Panc1 (cell line): ENCODE data around the gene IFITM1. TPM values are rescaled to one million over a fixed set of nuclear protein-coding genes. Genes with fewer than 3 reads are reported as not detected.

ENCODE experiments used
- ATAC-seq: fragments of 200-7000 bp; cut with Tn5 transposase; 2 replicates; pipeline ENCODE4 v1.9.1; 2020; ENCODE audit warnings: mild to moderate bottlenecking, moderate library complexity
- BruUV-seq: library from RNA; stranded (reverse); fragments of 400-500 nt; replicated peaks from 2 replicates; lab custom pipeline; 2021; lab: Mats Ljungman, UMichigan
- CTCF ChIA-PET: fragments of 300-600 bp; sonication (Branson Sonifier 250); formaldehyde crosslinking; loops from one replicate; lab custom pipeline; 2022; ENCODE audit warnings: antibody characterized with exemption; lab: Charles Lee
- POLR2A ChIA-PET: fragments of 300-600 bp; sonication (Branson Sonifier 250); formaldehyde crosslinking; loops from one replicate; lab custom pipeline; 2022; ENCODE audit warnings: antibody characterized with exemption; lab: Charles Lee
- DNase-seq: peaks from one replicate; pipeline ENCODE4 v3.0.0-alpha.2; 2010; ENCODE audit warnings: low read depth, low spot score
- H3K27ac ChIP-seq: 2 replicates; pipeline ENCODE4 v1.5.1; 2011; ENCODE audit warnings: mild to moderate bottlenecking, low read length, inconsistent platforms
- H3K27me3 ChIP-seq: fragments of 200-500 bp; sonication (Bioruptor generic); 2 replicates; pipeline ENCODE4 v1.6.0; 2014; ENCODE audit warnings: low read length, inconsistent platforms; ENCODE audit not compliant: control insufficient read depth, insufficient read depth
- H3K36me3 ChIP-seq: fragments of 200-500 bp; sonication (Bioruptor generic); 2 replicates; pipeline ENCODE4 v1.5.1; 2014; ENCODE audit warnings: inconsistent platforms, mild to moderate bottlenecking, low read length, moderate library complexity; ENCODE audit not compliant: control insufficient read depth, insufficient read depth
- H3K4me1 ChIP-seq: 2 replicates; pipeline ENCODE4 v1.5.1; 2011; ENCODE audit warnings: inconsistent platforms, mild to moderate bottlenecking, low read length, moderate library complexity; ENCODE audit not compliant: control insufficient read depth, insufficient read depth
- H3K4me3 ChIP-seq, 2 experiments: 2 replicates each; pipeline ENCODE4 v1.5.1; 2011 to 2012; ENCODE audit warnings: low read depth in 2 of 2, low read length in 2 of 2, mild to moderate bottlenecking in 2 of 2, inconsistent platforms in 1 of 2, moderate library complexity in 1 of 2
- H3K9me3 ChIP-seq: fragments of 200-500 bp; sonication (Bioruptor generic); 2 replicates; pipeline ENCODE4 v1.5.1; 2014; ENCODE audit warnings: low read depth, mild to moderate bottlenecking, inconsistent platforms, low read length, moderate library complexity; ENCODE audit not compliant: control insufficient read depth, insufficient read depth
- POLR2AphosphoS5 ChIP-seq: IDR thresholded peaks from 2 replicates; pipeline ENCODE4 v1.6.1; 2012; ENCODE audit warnings: mild to moderate bottlenecking, low read depth, low read length, moderate library complexity
- SIN3A ChIP-seq: IDR thresholded peaks from 2 replicates; pipeline ENCODE4 v1.6.1; 2012; ENCODE audit warnings: low read depth, mild to moderate bottlenecking, low read length, moderate library complexity, borderline replicate concordance; ENCODE audit not compliant: insufficient read depth
- TCF7L2 ChIP-seq: IDR thresholded peaks from 2 replicates; pipeline ENCODE4 v1.6.1; 2011; ENCODE audit warnings: mild to moderate bottlenecking, low read depth, low read length, inconsistent platforms
- in situ Hi-C: cut with HindIII; loops from 2 replicates; pipeline ENCODE4 v1.10.0; 2016; ENCODE audit warnings: low sequenced_read_pairs, low pct_unique_long_range_greater_than_20kb
- intact Hi-C: fragments of 100-400 bp; cut with micrococcal nuclease; formaldehyde crosslinking; loops from one replicate; pipeline ENCODE4 v1.10.0; 2022; ENCODE audit not compliant: unreplicated experiment
- total RNA-seq: library from RNA; stranded (reverse); gene quantifications from one replicate; pipeline ENCODE4 v1.2.1, GENCODE V29; 2021; ENCODE audit not compliant: unreplicated experiment
- TF ChIP-seq, protein P1 (sequence below), 2 experiments: IDR thresholded peaks; 2 replicates each; pipeline ENCODE4 v1.6.1; 2011 to 2012; ENCODE audit warnings: low read depth in 2 of 2, control low read depth in 1 of 2, low read length in 1 of 2, mild to moderate bottlenecking in 1 of 2, moderate library complexity in 1 of 2; ENCODE audit not compliant: insufficient read depth in 1 of 2
- TF ChIP-seq, protein P2 (sequence below): fragments of 450-650 bp; IDR thresholded peaks from 2 replicates; pipeline ENCODE4 v1.5.1; 2017; ENCODE audit warnings: mild to moderate bottlenecking

The IFITM1 gene
- total RNA-seq, 1 experiment from 2014 or later: 66.3 TPM

DNA sequence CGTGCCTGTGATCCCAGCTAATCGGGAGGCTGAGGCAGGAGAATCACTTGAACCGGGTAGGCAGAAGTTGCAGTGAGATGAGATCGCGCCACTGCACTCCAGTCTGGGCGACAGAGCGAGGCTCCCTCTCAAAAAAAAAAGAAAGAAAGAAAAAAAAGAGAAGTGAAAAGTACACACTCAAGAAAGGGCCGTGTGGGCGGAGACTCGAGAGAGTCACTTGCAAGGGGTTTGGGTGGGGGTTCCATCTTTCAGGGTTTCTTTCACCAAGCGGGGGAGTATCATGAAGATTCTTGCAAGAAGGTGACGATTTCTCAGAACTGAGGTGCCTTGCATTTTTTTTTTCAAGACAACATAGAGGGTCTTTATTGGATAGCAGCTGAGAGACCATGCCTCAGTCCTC is 10.5 kb upstream of the IFITM1 start:
- no peak overlapping the region for H3K4me3 ChIP-seq
- peaks cover 48% of the 10 kb centered on the region for H3K4me1 ChIP-seq
- in situ Hi-C loops (no loop called here), intact Hi-C loops (no loop called here)
- no peaks in the 10 kb centered on the region for H3K36me3 ChIP-seq
- no peak overlapping the region for H3K27ac ChIP-seq
- POLR2A ChIA-PET: no interaction called here
- CTCF ChIA-PET: no interaction called here
- TF ChIP-seq, protein P1, sequence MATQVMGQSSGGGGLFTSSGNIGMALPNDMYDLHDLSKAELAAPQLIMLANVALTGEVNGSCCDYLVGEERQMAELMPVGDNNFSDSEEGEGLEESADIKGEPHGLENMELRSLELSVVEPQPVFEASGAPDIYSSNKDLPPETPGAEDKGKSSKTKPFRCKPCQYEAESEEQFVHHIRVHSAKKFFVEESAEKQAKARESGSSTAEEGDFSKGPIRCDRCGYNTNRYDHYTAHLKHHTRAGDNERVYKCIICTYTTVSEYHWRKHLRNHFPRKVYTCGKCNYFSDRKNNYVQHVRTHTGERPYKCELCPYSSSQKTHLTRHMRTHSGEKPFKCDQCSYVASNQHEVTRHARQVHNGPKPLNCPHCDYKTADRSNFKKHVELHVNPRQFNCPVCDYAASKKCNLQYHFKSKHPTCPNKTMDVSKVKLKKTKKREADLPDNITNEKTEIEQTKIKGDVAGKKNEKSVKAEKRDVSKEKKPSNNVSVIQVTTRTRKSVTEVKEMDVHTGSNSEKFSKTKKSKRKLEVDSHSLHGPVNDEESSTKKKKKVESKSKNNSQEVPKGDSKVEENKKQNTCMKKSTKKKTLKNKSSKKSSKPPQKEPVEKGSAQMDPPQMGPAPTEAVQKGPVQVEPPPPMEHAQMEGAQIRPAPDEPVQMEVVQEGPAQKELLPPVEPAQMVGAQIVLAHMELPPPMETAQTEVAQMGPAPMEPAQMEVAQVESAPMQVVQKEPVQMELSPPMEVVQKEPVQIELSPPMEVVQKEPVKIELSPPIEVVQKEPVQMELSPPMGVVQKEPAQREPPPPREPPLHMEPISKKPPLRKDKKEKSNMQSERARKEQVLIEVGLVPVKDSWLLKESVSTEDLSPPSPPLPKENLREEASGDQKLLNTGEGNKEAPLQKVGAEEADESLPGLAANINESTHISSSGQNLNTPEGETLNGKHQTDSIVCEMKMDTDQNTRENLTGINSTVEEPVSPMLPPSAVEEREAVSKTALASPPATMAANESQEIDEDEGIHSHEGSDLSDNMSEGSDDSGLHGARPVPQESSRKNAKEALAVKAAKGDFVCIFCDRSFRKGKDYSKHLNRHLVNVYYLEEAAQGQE (IDR thresholded peaks at IDR 0.05; ENCODE audit: insufficient read depth in 1 of 2, low read depth in 2 of 2, low read length in 1 of 2): no peak
- no peaks in the 10 kb centered on the region for H3K9me3 ChIP-seq
- H3K27me3 ChIP-seq: no peaks in the 10 kb centered on the region
- DNase-seq: no peak
- no TSS peak for BruUV-seq
- no peak for ATAC-seq

DNA sequence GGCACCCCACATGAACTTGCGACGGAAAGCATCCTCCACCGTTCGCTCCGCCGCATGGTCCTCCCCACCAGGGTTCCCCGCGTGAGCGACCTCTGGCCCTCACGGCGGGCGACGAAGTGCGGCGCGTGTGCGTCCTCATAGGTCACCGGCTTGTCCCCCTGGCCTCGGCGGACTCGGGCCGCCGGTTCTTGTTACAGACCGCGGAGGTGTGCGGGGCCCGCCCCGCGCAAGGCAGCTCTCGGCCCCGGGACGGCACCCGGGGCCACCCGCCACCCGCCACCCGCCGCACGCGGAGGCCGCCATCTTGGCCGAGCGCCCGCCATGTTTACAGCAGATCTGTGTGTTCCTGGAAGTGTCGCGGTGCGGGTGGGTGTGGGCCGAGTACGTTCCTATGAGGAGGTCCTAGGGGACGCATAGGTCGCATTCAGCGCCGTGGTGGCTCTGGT is 9.8 kb upstream of the IFITM1 start:
- Histone ChIP-seq H3K9me3 (no peaks in the 10 kb centered on the region), H3K4me1 (peaks cover 45% of the 10 kb centered on the region), H3K27me3 (no peaks in the 10 kb centered on the region), H3K27ac (no peak overlapping the region), H3K4me3 (no peak overlapping the region), H3K36me3 (no peaks in the 10 kb centered on the region)
- ChIA-PET POLR2A (interaction anchor here (0.7 kb wide), 1 partner anchor 67 kb away, joined by 17 read pairs; no protein-coding TSS in a partner anchor), CTCF (interaction anchor here (1.1 to 1.3 kb wide), 2 partner anchors 23 to 64 kb away, joined by 3 to 14 read pairs; no protein-coding TSS in a partner anchor)
- in situ Hi-C loops (no loop called here), intact Hi-C loops (no loop called here)
- TF ChIP-seq POLR2AphosphoS5 (no peak), SIN3A (no peak), TCF7L2 (no peak)
- TF ChIP-seq, protein P1 (IDR thresholded peaks at IDR 0.05; ENCODE audit: insufficient read depth in 1 of 2, low read depth in 2 of 2, low read length in 1 of 2): no peak
- TF ChIP-seq, protein P2, sequence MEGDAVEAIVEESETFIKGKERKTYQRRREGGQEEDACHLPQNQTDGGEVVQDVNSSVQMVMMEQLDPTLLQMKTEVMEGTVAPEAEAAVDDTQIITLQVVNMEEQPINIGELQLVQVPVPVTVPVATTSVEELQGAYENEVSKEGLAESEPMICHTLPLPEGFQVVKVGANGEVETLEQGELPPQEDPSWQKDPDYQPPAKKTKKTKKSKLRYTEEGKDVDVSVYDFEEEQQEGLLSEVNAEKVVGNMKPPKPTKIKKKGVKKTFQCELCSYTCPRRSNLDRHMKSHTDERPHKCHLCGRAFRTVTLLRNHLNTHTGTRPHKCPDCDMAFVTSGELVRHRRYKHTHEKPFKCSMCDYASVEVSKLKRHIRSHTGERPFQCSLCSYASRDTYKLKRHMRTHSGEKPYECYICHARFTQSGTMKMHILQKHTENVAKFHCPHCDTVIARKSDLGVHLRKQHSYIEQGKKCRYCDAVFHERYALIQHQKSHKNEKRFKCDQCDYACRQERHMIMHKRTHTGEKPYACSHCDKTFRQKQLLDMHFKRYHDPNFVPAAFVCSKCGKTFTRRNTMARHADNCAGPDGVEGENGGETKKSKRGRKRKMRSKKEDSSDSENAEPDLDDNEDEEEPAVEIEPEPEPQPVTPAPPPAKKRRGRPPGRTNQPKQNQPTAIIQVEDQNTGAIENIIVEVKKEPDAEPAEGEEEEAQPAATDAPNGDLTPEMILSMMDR: no peak
- no TSS peak for BruUV-seq
- no peak for ATAC-seq
- no peak for DNase-seq
